GM19463 (cell line): ENCODE data around the gene PYDC1.
"Not testable (repeated sequence)": the region's sequence is repeated elsewhere in the genome, so short reads cannot be mapped to it uniquely, and the experiment has no call there.

Source experiments
- ATAC-seq: cut with Tn5 transposase; IDR thresholded peaks from one replicate; pipeline ENCODE4 v1.9.1; 2021; ENCODE audit warnings: mild to moderate bottlenecking, moderate library complexity; ENCODE audit not compliant: unreplicated experiment

The PYDC1 gene

GRCh38 chr16:31198207-31198882 lies 18.6 kb downstream of the PYDC1 start:
- no peak for ATAC-seq

GRCh38 chr16:31196324-31197088 lies 20.4 kb downstream of the PYDC1 start:
- no peak for ATAC-seq

- ATAC-seq = not testable (repeated sequence)
Measured at GRCh38 chr16:31195861-31196260, 21.1 kb downstream of the PYDC1 start.

- no peak for ATAC-seq
Measured at GRCh38 chr16:31194898-31195297, 22.0 kb downstream of the PYDC1 start.

GRCh38 chr16:31193874-31194273 lies 23.1 kb downstream of the PYDC1 start:
- ATAC-seq = no peak

GRCh38 chr16:31192856-31193642 lies 23.9 kb downstream of the PYDC1 start:
- no peak for ATAC-seq

GRCh38 chr16:31191697-31192428 lies 25.1 kb downstream of the PYDC1 start:
- no peak for ATAC-seq

- no peak for ATAC-seq
Measured at GRCh38 chr16:31190818-31191444, 26.0 kb downstream of the PYDC1 start.

- no peak for ATAC-seq
Measured at GRCh38 chr16:31190061-31190460, 26.9 kb downstream of the PYDC1 start.

- ATAC-seq = no peak
Measured at GRCh38 chr16:31189412-31189778, 27.5 kb downstream of the PYDC1 start.

- no peak for ATAC-seq
Measured at GRCh38 chr16:31188450-31189411, 28.2 kb downstream of the PYDC1 start.

GRCh38 chr16:31187808-31188189 lies 29.1 kb downstream of the PYDC1 start:
- ATAC-seq = no peak

GRCh38 chr16:31186930-31187807 lies 29.8 kb downstream of the PYDC1 start:
- ATAC-seq = no peak

GRCh38 chr16:31186176-31186575 lies 30.8 kb downstream of the PYDC1 start:
- ATAC-seq = no peak

- ATAC-seq = no peak
Measured at GRCh38 chr16:31185339-31185738, 31.6 kb downstream of the PYDC1 start.

- no peak for ATAC-seq
Measured at GRCh38 chr16:31184888-31185287, 32.0 kb downstream of the PYDC1 start.

GRCh38 chr16:31183432-31184428 lies 33.2 kb downstream of the PYDC1 start:
- no peak for ATAC-seq
